ENCODE results near the gene EPS8L1.
A peak's percentile ranks its signal among the peaks of the same experiment; 100 is the strongest.
"Not testable (repeated sequence)": the region's sequence is repeated elsewhere in the genome, so short reads cannot be mapped to it uniquely, and the experiment has no call there.

The EPS8L1 gene

GRCh38 chr19:55097864-55098715 lies 22.4 kb downstream of the EPS8L1 start:
- no peak for DNase-seq

GRCh38 chr19:55098716-55099556 lies 23.3 kb downstream of the EPS8L1 start:
- no peak for DNase-seq

- no peak for DNase-seq
These were observed 24.2 kb downstream of the EPS8L1 start for GRCh38 chr19:55099557-55100506.

- DNase-seq = no peak
These were observed 25.6 kb downstream of the EPS8L1 start for GRCh38 chr19:55101261-55101660.

- DNase-seq = no peak
These were observed 27.5 kb downstream of the EPS8L1 start for GRCh38 chr19:55103190-55103589.

GRCh38 chr19:55105237-55105636 lies 29.6 kb downstream of the EPS8L1 start:
- DNase-seq = no peak

- no peak for DNase-seq
These were observed 30.9 kb downstream of the EPS8L1 start for GRCh38 chr19:55106591-55106990.

GRCh38 chr19:55107252-55107651 lies 31.6 kb downstream of the EPS8L1 start:
- not testable (repeated sequence) for DNase-seq

- DNase-seq = no peak
These were observed 34.0 kb downstream of the EPS8L1 start for GRCh38 chr19:55109527-55110291.

GRCh38 chr19:55111238-55111831 lies 35.7 kb downstream of the EPS8L1 start:
- DNase-seq = no peak

GRCh38 chr19:55112246-55112776 lies 36.6 kb downstream of the EPS8L1 start:
- no peak for DNase-seq

- DNase-seq = no peak
These were observed 37.3 kb downstream of the EPS8L1 start for GRCh38 chr19:55112777-55113569.

- peak; percentile 42 for DNase-seq
These were observed 37.9 kb downstream of the EPS8L1 start for GRCh38 chr19:55113570-55114039.

- no peak for DNase-seq
These were observed 39.0 kb downstream of the EPS8L1 start for GRCh38 chr19:55114566-55115145.

- no peak for DNase-seq
These were observed 39.9 kb downstream of the EPS8L1 start for GRCh38 chr19:55115446-55116065.

- DNase-seq = peak; percentile 62
These were observed 40.7 kb downstream of the EPS8L1 start for GRCh38 chr19:55116232-55116858.

GRCh38 chr19:55116859-55117662 lies 41.4 kb downstream of the EPS8L1 start, which contains the start of gene PPP1R12C:
TSS of gene PPP1R12C (minus strand) at chr19:55117637. CDS start at chr19:55117543, 94 bp downstream.
- DNase-seq = peak; percentile 72
